Fibroblast of skin of abdomen (primary cell): ENCODE results near the gene GALNT12. TPM values are rescaled to one million over a fixed set of nuclear protein-coding genes. Genes with fewer than 3 reads are reported as not detected.
A peak's percentile ranks its signal among the peaks of the same experiment; 100 is the strongest.

Experiments
- DNase-seq: peaks from one replicate; pipeline ENCODE4 v3.0.0-alpha.2; 2013
- polyA plus RNA-seq, 2 experiments: library from polyadenylated mRNA; unstranded; fragments of 120-200 nt; gene quantifications; one replicate each; pipeline ENCODE4 v1.2.1, GENCODE V29; 2013; ENCODE audit not compliant: insufficient read length in 2 of 2

Gene GALNT12, protein sequence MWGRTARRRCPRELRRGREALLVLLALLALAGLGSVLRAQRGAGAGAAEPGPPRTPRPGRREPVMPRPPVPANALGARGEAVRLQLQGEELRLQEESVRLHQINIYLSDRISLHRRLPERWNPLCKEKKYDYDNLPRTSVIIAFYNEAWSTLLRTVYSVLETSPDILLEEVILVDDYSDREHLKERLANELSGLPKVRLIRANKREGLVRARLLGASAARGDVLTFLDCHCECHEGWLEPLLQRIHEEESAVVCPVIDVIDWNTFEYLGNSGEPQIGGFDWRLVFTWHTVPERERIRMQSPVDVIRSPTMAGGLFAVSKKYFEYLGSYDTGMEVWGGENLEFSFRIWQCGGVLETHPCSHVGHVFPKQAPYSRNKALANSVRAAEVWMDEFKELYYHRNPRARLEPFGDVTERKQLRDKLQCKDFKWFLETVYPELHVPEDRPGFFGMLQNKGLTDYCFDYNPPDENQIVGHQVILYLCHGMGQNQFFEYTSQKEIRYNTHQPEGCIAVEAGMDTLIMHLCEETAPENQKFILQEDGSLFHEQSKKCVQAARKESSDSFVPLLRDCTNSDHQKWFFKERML
- polyA plus RNA-seq (2013, experiment 1 of 2; ENCODE audit: insufficient read length), result 4.4 TPM
- polyA plus RNA-seq (2013, experiment 2 of 2; ENCODE audit: insufficient read length), result 4.6 TPM

DNA sequence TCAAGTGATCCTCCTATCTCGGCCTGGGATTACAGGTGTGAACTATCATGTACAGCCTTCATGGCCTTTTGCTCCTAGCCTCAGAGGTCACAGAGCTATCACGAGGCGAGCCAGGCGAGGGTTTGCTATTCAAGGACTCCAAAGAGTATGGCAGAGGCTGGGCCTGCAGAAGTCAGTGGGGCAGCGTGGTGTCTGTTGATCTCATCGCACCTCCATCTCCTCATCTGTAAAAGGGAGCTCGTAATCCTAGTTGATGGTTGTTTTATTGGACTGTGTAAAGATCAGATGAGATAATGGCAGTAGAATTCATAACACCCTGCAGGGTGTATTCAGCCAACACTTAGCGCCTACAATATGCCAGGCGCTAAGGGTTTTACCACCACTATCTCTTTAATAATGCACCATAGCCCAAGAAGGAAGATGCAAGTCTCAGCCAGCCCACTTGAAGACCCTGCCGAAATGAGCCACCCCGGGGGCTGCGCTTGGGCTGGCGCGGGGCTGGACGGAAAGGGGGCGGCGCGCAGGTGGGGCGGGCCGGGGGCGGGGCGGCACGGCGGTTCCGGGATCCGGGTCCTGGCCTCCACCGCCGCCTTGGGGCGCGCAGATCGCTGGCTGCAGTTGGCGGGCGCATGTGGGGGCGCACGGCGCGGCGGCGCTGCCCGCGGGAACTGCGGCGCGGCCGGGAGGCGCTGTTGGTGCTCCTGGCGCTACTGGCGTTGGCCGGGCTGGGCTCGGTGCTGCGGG is at the start of gene GALNT12:
Gene GALNT12, plus strand, starts transcription at position 601 of the 744 bp plus-strand sequence. Its CDS starts 29 bp downstream, at position 630.
- no peak for DNase-seq

DNA sequence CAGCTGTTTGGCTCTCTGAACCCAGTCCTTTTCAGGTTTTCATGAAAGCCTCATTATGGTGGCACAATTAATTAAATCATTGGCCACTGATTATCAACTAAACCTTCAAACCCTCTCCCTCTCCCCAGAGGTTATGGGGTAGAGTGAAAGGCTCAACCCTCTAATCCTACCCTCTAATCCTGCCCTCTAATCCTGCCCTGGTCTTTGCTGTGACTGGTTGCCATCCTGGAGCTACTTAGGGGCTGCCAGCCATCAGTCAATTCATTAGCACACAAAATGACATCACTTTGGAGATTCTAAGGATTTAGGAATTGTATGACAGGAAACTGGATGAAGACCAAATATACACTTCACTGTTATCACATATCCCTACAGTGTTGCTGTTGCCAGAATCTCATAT is 47.2 kb upstream of the GALNT12 start:
- DNase-seq, result no peak

DNA sequence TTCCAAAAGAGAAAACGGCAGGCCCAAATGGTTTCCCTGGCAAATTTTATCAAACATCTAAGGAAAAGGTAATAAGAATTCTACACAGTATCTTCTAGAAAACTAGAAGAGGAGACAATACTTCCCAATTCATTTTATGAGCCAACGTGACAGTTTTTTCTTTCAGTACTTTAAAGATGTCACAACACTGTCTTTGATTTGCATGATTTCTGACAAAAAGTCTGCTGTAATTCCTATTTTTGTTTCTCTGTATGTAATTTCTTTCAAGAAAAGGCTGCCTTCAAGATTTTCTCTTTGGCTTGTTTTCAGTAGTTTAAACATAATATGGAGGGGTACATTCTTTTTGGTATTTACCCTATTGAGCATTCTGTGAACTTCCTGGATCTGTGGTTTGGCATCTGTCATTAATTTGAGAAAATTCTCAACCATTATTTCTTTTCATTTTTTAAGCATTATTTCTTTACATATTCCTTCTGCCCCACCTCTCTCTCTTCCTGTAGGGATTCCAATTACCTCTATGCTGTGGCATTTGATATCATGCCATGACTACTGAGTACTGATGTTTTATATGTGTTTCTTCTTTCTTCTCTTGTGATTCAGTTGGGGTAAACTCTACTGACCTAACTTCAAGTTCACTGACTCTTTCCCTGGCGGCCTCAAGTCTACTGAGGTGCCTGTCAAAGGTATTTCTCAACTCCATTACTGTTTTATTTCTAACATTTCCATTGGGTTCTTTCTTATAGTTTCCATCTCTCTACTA is 43.3 kb upstream of the GALNT12 start:
- peak; percentile 41 for DNase-seq

DNA sequence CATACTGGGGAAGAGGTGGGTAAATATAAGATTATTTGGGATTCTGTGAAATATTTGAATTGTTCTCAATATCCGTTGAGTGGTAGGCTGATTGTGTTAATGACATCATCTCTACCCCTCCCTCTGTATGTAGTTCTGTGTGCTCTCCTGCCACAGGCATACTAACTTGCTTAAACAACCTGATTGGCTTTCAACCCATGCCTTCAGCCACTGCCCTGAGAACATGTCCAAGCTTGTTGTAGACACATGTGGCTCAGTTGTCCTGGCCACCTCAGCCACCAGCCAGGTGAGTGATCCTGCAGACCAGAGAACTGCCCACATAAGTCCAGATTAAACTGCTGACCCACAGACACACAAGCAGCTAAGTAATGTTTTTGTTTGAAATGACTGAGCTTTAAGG is 42.2 kb upstream of the GALNT12 start:
- DNase-seq, result no peak

DNA sequence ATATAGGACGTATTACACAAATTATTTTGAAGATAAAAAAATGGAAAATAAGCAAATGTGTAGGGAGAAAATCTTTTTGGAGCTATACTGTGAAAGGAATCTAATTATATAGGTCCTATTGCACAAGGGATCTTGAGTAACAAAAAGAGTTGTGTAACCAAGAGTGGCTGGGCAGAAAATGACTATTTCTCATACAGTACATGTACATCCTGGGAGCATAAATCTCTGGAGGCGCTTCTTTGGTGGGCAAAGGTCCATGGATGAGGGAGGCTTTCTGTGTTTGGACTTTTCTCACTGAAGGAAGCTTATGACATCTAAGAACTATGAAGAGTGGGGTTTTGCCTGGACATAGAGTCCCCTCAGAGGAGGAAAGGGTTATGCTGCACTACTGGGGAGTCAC is 40.9 kb upstream of the GALNT12 start:
- DNase-seq, result peak; percentile 24

DNA sequence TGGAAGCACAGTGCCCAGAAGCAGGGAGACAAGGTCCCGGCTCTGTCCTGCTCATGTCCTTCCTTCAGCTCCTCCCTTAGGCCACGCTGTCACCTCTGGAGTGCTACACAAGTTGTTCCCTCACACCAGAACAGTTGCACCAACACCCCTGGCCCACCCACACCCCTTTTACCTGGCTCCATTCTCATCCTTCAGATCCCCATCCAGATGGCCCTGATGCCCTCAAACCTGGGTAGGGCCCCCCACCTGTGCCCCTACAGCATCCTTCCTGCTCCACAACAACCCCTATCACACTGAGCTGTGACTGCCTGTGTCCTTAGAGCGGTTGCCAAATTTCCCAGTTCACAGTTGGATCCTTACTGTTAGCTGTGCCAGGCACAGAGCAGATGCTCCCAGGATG is 40.3 kb upstream of the GALNT12 start:
- DNase-seq, result no peak

DNA sequence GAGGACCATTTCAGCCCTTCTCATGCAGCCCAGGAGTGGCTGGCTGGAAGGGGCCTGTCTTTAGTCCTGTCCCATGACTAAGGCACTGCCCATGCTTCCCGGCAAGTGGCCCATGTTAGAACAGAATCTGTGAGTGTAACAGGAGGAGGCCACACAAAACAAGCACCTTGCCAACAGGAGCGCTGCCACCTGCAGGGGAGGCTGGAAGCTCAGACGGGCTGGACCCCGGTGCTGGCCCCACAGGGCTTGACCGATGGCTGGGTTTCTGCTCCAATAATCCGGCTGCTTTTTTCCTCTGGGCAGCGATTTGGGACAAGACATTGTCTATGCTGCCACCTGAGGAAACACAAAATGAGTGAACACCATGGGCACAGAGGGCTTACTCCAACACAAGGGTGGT is 39.6 kb upstream of the GALNT12 start:
- DNase-seq, result no peak

DNA sequence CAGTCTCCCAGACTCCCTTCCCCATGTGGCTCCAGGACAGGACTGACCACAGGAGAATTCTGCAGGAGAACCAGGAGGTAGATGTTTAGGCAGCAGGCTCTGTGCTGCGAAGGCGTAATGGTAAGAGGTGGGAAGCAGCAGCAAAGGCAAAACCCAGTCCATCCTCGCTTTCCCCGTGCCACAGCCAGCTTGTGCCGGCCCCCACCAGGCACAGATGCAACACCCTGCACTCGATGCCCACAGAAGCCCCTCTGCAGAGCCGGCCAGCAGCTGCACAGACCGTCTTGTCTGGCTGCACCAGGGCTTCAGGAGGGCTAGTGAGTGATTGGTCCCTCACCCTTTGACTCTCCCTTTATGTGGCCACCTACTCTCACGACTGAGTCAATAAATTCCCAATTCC is 39.1 kb upstream of the GALNT12 start:
- DNase-seq, result no peak

DNA sequence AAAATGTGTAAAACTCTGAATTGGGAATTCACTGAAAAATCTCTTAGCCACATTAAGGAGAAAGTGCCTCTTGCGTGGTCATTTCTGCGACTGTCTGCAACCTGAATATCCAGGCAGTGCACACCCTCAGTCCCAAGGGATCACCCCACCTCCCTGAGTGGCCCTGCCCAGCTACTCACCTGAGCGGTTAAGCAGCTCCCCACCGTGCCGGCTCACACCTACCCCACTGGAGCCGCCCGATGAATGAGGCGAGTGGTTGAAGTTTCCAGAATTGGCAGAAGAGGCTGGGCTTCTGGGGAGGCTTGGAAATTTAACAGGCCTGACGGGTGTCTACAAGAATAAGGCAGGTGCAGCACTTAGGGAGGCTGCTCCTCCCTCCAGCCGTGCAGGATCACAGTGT is 36.8 kb upstream of the GALNT12 start:
- DNase-seq, result no peak

DNA sequence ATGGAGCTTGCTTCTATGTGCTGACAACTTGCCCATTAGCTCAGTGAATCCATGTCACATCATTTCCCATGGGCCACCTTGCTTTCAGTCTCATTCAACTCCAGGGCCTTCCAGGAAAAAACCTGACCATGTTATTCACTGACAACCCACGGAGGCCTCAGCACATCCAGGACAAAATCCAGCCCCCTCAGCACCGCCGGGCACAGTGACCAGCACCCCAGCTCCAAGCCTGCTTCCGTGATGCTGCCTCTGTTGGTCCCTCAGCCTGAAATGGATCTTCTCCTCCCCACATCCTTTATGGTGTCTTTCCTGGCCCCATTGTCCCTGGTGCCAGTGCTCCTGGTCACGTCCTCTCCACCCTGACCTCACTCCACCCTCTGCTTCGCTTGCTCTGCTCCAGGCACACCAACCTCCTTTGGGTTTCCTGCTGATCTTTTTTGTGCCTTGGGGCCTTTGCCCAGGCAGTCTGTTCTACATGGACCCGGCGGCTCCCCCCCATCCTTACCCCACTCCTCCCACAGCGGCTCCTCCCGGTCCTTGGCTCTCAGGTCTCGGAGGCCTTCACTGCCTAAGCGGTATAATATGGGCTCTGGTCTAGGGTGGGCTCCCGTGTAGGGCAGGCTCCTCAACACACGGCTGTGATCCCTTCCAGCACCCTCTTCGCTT is 36.1 kb upstream of the GALNT12 start:
- DNase-seq, result no peak

DNA sequence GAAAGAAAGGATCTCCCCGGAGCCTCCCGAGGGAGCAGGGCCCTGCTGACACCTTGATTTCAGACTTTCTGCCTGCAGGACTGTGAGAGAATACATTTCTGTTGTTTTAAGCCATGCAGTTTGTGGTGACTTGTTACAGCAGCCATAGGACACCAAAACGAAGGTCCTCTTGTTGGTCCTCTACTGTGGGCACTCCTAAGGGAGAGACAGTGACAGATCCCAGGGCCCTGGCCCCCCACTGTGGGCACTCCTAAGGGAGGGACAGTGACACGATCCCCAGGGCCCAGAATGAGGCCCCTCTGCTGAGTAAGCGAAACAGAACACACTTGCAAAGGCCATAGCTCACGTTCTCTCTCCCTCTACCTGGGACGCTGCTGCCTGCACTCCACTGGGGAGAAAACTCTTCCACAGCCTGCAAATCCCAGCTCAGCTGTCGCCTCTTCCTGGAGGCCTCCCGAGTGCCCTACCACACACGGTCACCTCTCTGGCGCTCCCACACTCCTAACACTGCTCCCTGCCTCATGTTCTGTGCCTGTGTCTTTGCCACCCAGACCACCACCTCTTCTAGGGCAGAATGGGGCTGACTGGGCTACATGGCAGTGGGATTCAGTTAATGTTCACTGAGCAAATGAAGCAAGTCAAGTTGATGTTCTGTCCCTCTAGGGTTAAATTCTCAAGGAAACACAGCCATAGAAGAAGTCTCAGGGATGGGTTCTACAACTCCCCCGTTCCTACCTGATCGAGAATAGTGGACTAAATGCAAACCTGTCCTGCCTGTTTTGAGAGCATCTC is 34.9 kb upstream of the GALNT12 start:
- no peak for DNase-seq

DNA sequence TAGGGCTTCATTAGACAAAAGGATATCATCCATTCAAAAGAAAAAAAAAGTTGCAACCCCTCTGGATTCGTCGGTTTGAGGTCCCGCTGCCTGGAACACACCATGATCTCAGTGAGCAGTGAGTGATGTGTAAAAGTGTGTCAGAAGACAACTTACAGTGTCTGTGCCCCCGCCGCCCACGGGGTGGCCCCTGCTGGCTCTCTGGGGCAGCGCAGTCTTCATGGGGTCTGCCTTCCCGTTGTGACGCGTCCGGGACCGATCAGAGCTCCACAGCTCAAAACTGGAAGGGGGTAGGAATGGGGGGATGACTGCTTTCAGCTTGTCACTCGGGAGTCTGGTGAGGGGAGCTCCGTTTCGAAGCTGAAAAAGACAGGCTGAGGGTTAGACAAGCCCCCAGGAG is 33.7 kb upstream of the GALNT12 start:
- no peak for DNase-seq

DNA sequence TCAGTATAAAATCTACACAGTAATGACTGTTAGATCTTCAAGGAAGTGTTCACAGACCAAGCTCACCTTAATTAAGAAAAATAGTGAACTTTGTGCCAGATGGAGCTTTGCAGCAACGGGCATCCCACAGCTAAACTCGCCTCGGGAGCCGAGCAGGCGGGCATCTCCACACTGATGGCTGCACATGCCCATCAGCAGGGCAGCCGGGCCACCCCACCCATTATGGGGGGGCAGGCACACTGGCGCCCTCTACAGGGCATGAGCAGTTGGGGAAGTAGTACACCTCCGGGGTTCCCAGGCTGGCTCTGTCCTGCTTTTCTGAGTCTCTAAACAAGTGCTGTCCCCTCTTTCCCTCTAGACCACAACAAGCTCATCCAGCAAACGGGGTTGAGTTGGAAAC is 32.7 kb upstream of the GALNT12 start:
- no peak for DNase-seq

DNA sequence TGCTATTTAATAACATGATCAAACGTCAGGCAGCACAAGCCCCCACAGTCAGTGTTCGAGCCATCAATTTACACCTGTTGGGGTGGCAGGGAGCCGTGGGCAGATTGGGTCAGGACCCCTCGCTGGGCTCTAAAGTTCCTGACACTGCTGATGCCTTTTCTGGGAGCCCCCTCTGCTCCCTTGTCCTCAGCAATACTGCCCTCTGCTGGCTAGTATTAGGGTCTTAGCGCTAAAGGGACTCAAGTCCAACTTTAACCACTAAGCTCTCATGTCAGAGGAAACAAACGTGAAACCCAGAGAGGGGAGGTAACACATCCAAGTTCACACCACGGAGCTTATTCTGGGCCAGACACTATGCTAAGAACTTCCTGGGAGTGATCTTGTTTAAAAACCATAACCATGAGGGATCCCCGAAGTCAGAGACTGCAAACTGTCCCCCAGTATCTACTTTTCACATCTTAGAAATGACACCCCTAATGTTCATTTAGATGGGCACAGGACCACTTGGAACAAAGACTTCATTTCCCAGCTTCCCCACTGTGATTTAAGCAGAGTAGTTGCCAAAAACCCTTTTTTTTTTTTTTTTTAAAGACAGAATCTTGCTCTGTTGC is 31.5 kb upstream of the GALNT12 start:
- peak; percentile 61 for DNase-seq

DNA sequence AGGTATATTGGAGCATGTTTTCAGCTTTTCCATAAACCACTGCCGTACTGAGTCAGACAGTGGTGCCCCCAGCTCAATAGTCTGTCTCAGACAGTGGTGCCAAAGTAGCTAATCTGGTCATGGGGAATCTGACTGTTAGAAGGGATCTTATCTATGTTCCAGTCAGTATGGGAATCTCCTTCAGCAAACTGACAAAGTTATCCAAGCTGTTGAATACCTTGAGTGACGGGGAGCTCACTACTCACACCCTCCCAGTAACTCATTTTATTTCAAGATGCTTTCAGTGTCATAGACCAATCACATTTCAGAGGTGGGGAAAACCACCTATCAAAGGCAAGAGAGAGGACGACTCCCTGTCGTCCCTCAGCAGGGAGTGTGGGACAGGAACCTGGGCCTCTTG is 29.9 kb upstream of the GALNT12 start:
- no peak for DNase-seq

DNA sequence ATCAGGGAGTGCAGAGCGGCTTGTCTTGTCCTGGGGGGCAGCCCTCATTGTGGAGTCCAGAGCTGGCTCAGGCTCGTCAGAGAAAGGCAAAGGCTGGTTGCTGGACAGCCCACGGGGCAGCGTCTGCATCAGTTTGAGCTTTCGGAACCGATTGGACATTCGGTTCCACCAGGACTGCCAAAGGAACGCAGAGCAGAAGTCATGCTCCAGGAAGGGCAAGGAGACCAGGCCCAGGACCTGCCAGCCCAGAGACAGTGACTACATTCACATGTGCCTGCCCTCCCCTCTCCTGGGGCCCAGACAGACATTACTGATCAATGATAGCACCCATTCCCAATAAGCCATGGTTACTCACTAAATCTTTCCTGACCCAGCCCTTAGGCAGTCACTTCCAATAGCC is 29.2 kb upstream of the GALNT12 start:
- no peak for DNase-seq

DNA sequence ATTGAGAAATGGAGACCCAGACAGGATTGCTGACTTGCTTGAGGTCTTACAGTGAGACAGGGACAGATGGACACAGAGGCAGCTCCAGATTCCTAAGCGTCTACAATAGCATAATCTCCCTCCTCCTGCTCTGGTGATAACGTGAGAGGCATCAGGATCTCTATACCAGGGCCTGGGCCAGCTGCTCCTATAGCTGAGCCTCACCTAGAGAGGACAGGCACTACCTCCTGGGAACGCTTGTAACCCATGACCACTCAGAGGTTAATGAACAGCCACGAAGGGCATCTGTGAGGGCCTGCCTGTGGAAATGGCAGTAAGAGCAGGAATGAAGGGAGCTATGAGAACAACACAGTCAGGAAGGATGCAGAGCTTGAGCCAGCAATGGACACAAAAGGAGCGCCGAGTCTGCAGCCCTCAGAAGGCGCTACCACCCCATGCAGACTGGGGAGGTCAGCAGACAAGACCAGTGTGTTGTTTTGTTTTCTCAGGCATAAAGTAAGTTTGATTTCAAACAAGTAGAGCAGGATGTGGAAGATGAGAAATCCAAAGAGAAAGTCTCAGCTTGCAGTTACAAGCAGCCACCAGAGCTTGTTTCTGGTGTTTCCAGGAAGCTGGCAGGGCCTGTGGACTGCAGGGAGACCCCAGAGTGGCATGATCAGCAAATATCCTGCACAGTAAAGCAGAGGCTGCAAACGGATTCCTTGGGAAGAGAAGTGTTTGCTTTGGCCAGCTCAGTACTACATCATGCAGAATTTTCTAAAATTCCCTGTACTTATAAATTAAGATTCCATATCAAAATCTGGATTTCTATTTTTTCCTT is 28.5 kb upstream of the GALNT12 start:
- no peak for DNase-seq

DNA sequence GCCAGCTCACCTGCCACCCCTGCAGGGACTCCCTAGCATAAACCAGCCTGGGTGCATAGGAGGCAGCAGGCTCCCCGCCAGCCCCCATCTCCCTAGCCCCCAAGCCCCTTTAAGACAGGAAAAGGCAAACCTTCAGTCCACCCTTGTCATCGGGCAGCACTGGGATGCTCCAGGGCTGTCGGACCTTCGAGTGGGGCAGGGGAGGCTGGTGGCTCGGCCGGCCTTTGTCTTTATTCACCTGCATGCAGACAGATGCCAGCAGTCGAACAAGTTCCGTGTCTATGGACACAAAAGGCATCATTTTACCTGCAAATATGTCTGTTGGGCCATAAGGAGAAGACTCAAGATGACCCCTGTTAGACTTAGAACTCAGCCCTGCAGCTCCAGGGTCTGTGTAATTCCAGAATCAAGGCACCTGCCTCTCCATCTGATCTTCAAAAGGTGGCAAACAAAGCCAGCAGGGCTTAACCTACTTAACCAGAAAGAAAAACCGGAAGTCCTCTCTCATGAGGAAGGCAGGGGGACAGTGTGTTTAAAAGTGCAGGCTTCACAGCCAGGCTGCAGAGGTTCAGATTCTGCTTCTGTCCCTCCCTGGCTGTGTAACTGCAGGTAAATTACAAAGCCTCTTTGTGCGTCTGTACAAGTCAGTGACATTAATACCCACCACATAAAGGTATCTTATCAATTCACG is 27.3 kb upstream of the GALNT12 start:
- no peak for DNase-seq
